PC-9 (cell line): Measurements from ENCODE around the gene PRDM16. TPM values are rescaled to one million over a fixed set of nuclear protein-coding genes. Genes with fewer than 3 reads are reported as not detected.

Source experiments
- BruUV-seq: library from RNA; stranded (reverse); fragments of 400-500 nt; replicated peaks from 2 replicates; lab custom pipeline; 2021; lab: Mats Ljungman, UMichigan
- CTCF ChIA-PET: fragments of 300-600 bp; sonication (Branson Sonifier 250); formaldehyde crosslinking; loops from one replicate; lab custom pipeline; 2022; ENCODE audit warnings: antibody characterized with exemption; lab: Charles Lee
- POLR2A ChIA-PET: fragments of 300-600 bp; sonication (Branson Sonifier 250); formaldehyde crosslinking; loops from one replicate; lab custom pipeline; 2022; ENCODE audit warnings: antibody characterized with exemption; ENCODE audit not compliant: unreplicated experiment; lab: Charles Lee
- DNase-seq, 2 experiments: peaks; one replicate each; pipeline versions ENCODE4 v3.0.0 to v3.0.0-alpha.2; 2015 to 2022; ENCODE audit warnings: mixed read lengths in 1 of 2
- H2AFZ ChIP-seq: fragments of 200-600 bp; sonication (generic); 2 replicates; pipeline ENCODE4 v1.8.1; 2017; ENCODE audit warnings: antibody characterized with exemption
- H3F3A ChIP-seq: fragments of 200-600 bp; sonication (generic); 2 replicates; pipeline ENCODE4 v1.8.1; 2017; ENCODE audit warnings: antibody characterized with exemption, mild to moderate bottlenecking, low read depth; ENCODE audit not compliant: insufficient read depth
- H3K27ac ChIP-seq: fragments of 200-600 bp; sonication (generic); 2 replicates; pipeline ENCODE4 v1.6.1; 2016; ENCODE audit warnings: mixed run types
- H3K27me3 ChIP-seq: fragments of 200-600 bp; sonication (generic); 2 replicates; pipeline ENCODE4 v1.6.1; 2016; ENCODE audit warnings: low read depth, mixed run types; ENCODE audit not compliant: insufficient read depth
- H3K36me3 ChIP-seq: fragments of 200-600 bp; sonication (generic); 2 replicates; pipeline ENCODE4 v1.6.1; 2016; ENCODE audit warnings: low read depth, mixed run types
- H3K4me1 ChIP-seq: fragments of 200-600 bp; sonication (generic); replicated peaks from 2 replicates; pipeline ENCODE4 v1.6.1; 2016; ENCODE audit warnings: mixed run types; ENCODE audit not compliant: insufficient read depth
- H3K4me2 ChIP-seq: fragments of 200-600 bp; sonication (generic); 2 replicates; pipeline ENCODE4 v1.6.1; 2017; ENCODE audit warnings: mixed run types
- H3K4me3 ChIP-seq: fragments of 200-600 bp; sonication (generic); 2 replicates; pipeline ENCODE4 v1.6.1; 2016; ENCODE audit warnings: mixed run types
- H3K79me2 ChIP-seq: fragments of 200-600 bp; sonication (generic); 2 replicates; pipeline ENCODE4 v1.6.1; 2017; ENCODE audit warnings: low read depth, mixed run types
- H3K9me2 ChIP-seq: fragments of 200-600 bp; sonication (generic); 2 replicates; pipeline ENCODE4 v1.8.1; 2017; ENCODE audit warnings: mild to moderate bottlenecking; ENCODE audit not compliant: insufficient read depth
- H3K9me3 ChIP-seq: fragments of 200-600 bp; sonication (generic); 2 replicates; pipeline ENCODE4 v1.8.1; 2016; ENCODE audit warnings: low read depth; ENCODE audit not compliant: insufficient read depth
- H4K20me1 ChIP-seq: fragments of 200-600 bp; sonication (generic); 2 replicates; pipeline ENCODE4 v1.8.1; 2017; ENCODE audit not compliant: insufficient read depth
- EZH2 ChIP-seq: fragments of 200-600 bp; sonication (generic); IDR thresholded peaks from 2 replicates; pipeline ENCODE4 v1.8.0; 2017; ENCODE audit warnings: antibody characterized with exemption, low read depth
- intact Hi-C: fragments of 100-400 bp; cut with micrococcal nuclease; formaldehyde crosslinking; loops from one replicate; pipeline ENCODE4 v1.10.0; 2022; ENCODE audit not compliant: unreplicated experiment
- total RNA-seq: library from RNA; stranded (reverse); gene quantifications from 2 replicates; pipeline ENCODE4 v1.2.3, GENCODE V29; 2021
- TF ChIP-seq, protein P1 (sequence below): fragments of 200-600 bp; sonication (generic); conservative IDR thresholded peaks from 2 replicates; pipeline ENCODE4 v1.6.1; 2017; ENCODE audit warnings: mixed run types, antibody characterized with exemption, mild to moderate bottlenecking, moderate library complexity

The PRDM16 gene
- total RNA-seq, 1 experiment from 2014 or later: not detected

DNA sequence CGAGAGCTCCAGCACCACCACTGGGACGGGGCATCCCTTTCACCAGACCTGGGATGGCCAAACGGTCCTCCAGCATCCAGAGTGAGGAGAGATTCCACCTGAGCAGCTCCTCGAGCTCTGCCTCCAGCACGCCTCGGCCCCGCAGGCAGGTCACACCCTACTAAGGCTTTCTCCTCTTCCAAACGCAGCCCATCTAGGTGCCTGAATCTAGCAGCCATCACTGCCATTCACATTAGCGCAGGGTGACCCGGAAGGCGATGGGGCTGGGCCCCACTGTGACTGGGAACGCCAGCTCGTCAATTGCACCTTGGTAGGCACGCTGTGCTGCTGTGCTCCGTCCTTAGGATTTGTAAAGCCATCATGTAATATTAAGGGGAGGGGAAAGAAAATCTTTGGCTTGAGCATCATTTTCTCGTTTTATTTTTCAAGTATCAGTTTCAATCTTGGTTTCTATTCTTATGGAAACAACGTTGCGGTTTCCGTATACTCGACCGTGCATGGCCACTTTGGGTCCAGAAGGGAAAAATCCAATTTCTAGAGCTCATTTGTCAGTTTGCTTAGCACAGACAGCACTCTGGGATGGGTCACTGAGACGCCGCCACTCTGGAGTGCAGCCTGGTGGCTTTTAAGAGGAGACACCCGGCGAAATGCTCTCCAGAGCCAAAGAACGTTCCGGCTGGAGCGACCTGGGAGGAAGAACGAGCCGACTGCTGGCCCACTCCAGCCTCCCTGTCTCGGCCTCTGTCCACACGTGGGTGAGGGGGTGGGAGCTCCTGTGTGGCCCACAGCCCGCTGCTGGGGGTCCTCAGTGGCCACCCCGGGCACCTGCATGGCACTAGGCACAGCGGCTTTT is 173.6 kb downstream of the PRDM16 start:
- peaks cover 99% of the 10 kb centered on the region for H3K27me3 ChIP-seq
- no peaks in the 10 kb centered on the region for H3K79me2 ChIP-seq
- no peak overlapping the region for H2AFZ ChIP-seq
- H3K4me3 ChIP-seq: no peak overlapping the region
- H3K4me1 ChIP-seq: no peaks in the 10 kb centered on the region
- ChIA-PET POLR2A (no interaction called here), CTCF (no interaction called here)
- H3K36me3 ChIP-seq: no peaks in the 10 kb centered on the region
- no peaks in the 10 kb centered on the region for H3K9me3 ChIP-seq
- intact Hi-C loops: no loop called here
- no peak for DNase-seq
- H4K20me1 ChIP-seq: no peaks in the 10 kb centered on the region
- no peaks in the 10 kb centered on the region for H3K9me2 ChIP-seq
- H3K4me2 ChIP-seq: no peak overlapping the region
- TF ChIP-seq, protein P1, sequence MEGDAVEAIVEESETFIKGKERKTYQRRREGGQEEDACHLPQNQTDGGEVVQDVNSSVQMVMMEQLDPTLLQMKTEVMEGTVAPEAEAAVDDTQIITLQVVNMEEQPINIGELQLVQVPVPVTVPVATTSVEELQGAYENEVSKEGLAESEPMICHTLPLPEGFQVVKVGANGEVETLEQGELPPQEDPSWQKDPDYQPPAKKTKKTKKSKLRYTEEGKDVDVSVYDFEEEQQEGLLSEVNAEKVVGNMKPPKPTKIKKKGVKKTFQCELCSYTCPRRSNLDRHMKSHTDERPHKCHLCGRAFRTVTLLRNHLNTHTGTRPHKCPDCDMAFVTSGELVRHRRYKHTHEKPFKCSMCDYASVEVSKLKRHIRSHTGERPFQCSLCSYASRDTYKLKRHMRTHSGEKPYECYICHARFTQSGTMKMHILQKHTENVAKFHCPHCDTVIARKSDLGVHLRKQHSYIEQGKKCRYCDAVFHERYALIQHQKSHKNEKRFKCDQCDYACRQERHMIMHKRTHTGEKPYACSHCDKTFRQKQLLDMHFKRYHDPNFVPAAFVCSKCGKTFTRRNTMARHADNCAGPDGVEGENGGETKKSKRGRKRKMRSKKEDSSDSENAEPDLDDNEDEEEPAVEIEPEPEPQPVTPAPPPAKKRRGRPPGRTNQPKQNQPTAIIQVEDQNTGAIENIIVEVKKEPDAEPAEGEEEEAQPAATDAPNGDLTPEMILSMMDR: no peak
- no peak for TF ChIP-seq EZH2
- H3K27ac ChIP-seq: no peak overlapping the region
- BruUV-seq: no TSS peak
- no peaks in the 10 kb centered on the region for H3F3A ChIP-seq

DNA sequence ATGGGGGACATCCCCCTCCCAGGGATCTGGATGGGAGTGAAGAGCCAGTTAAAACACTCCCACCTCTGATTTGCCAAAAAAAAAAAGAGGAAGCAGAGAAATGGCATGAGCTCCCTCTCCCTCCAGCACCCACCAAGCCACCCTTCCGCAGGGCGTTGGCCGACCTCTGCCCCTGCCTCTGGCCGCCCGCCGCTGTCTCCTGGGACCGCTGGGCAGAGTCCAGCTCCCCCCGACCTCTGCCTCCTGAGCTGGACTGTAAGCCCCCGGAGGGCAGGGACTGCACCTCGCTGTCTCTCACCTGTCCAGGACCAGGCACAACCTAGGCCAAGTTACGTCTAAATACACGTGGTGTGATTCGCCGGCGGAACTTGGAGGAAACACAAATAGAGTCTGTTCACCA is 174.3 kb downstream of the PRDM16 start:
- ChIA-PET CTCF (no interaction called here), POLR2A (no interaction called here)
- H3K27ac ChIP-seq: no peak overlapping the region
- TF ChIP-seq EZH2: no peak
- H3K4me3 ChIP-seq: no peak overlapping the region
- no peaks in the 10 kb centered on the region for H3K9me3 ChIP-seq
- no peaks in the 10 kb centered on the region for H4K20me1 ChIP-seq
- H3K4me1 ChIP-seq: no peaks in the 10 kb centered on the region
- no peak overlapping the region for H3K4me2 ChIP-seq
- H3K27me3 ChIP-seq: peaks cover 98% of the 10 kb centered on the region
- H3K79me2 ChIP-seq: no peaks in the 10 kb centered on the region
- intact Hi-C loops: no loop called here
- H3F3A ChIP-seq: no peaks in the 10 kb centered on the region
- BruUV-seq: no TSS peak
- H2AFZ ChIP-seq: no peak overlapping the region
- H3K36me3 ChIP-seq: no peaks in the 10 kb centered on the region
- no peaks in the 10 kb centered on the region for H3K9me2 ChIP-seq
- DNase-seq: no peak

GRCh38 chr1:3244025-3244926 is 175.3 kb downstream of the PRDM16 start:
- H3K79me2 ChIP-seq: no peaks in the 10 kb centered on the region
- no peaks in the 10 kb centered on the region for H3K36me3 ChIP-seq
- POLR2A ChIA-PET: no interaction called here
- no peaks in the 10 kb centered on the region for H3K4me1 ChIP-seq
- H3K4me3 ChIP-seq: no peak overlapping the region
- no TSS peak for BruUV-seq
- peaks cover 98% of the 10 kb centered on the region for H3K27me3 ChIP-seq
- no peak for DNase-seq
- TF ChIP-seq, protein P1: no peak
- TF ChIP-seq EZH2: no peak
- no peak overlapping the region for H3K4me2 ChIP-seq
- H3K27ac ChIP-seq: no peak overlapping the region
- no peaks in the 10 kb centered on the region for H3K9me2 ChIP-seq
- CTCF ChIA-PET: no interaction called here
- H3K9me3 ChIP-seq: no peaks in the 10 kb centered on the region
- H3F3A ChIP-seq: no peaks in the 10 kb centered on the region
- H2AFZ ChIP-seq: no peak overlapping the region
- H4K20me1 ChIP-seq: no peaks in the 10 kb centered on the region
- intact Hi-C loops: no loop called here
